NCI-H526 treated with DMSO at 0.1 percent for 48 hours (cell line): ENCODE results near the gene ACOX2.

Experiments used
- DNase-seq: peaks from one replicate; lab custom pipeline; 2025; lab: John Stamatoyannopoulos, UW

The ACOX2 gene

GRCh38 chr3:58536501-58537411 lies at the start of gene ACOX2:
ACOX2 (minus strand) TSS chr3:58537190; CDS start chr3:58535106, 2,084 bp downstream.
- no peak for DNase-seq

- DNase-seq = peak; percentile 6
Observed at GRCh38 chr3:58585994-58586393, 49.0 kb upstream of the ACOX2 start.

- DNase-seq = peak; percentile 12
Observed at GRCh38 chr3:58585005-58585786, 48.2 kb upstream of the ACOX2 start.

DNA sequence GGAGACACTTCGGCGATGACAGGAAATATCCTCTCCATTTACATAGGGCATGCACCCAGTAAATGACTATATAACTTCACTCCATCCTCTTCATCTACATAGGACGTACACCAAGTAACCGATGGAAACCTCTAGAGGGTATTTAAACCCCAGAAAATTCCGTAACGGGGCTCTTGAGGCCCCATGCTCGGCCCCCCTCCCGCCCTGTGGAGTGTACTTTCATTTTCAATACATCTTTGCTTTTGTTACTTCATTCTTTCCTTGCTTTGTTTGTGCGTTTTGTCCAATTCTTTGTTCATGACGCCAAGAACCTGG lies 47.7 kb upstream of the ACOX2 start:
- no peak for DNase-seq

DNA sequence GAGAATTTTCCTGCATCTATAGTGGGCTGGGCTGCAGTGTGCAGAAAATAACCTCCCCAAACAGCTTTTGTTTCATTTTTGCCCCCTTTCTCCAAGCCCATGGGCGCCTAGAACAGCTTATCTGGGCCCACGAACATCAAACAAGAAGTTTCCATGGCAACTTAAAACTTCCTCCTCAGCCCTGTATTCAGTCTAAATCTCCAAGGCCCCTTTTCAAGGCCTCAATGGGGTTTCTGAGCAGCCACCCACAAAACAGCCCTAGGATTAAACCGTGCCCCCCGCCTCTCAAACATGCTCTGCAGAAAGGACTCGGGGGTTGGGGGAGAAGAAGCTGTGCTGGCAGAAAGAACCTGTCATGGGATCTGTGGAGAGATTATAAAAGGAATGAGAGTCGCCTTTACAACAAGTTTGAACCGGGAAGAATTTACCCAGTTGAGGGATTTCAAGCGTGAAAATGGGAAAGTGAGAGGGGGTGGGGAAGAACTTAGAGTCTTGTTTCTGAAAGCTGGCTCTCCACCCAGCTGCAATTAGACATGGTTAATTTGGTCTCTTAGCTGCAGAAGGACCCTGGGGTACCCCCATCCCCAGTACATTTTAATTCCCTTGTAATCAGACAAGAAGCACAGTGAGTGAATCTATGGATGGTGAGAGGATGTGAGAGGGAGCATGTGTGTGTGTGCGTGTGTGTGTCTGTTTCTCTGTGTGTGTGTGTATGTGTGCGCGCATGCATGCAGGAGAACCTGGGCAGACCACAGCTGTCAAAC lies 44.5 kb upstream of the ACOX2 start:
- DNase-seq = no peak

- no peak for DNase-seq
Observed at GRCh38 chr3:58580826-58581327, 43.9 kb upstream of the ACOX2 start.

DNA sequence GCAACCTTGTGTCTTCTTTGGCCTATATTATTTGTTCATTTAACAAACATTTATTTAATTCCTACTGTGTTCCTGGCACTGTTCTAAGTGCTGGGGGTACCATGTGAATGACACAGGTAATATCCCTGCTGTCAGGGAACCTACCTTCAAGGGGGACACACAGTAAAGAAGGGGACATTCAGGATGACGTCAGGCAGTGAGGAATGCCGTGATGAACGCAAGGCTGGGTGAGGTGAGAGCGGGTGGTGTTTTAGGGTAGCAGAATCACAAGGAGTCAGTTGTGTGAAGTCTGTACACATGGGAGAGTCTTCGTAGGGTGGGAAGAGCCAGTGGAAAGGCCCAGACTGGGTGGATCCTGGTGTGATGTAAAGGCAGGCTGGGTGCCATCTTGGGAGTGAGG lies 41.9 kb upstream of the ACOX2 start:
- no peak for DNase-seq

- no peak for DNase-seq
Observed at GRCh38 chr3:58577269-58577821, 40.4 kb upstream of the ACOX2 start, which contains the start of gene FAM107A. FAM107A (minus strand) TSS chr3:58577391; CDS start chr3:58569860, 7,531 bp downstream.

GRCh38 chr3:58576716-58577115 lies 39.7 kb upstream of the ACOX2 start:
- DNase-seq = no peak

DNA sequence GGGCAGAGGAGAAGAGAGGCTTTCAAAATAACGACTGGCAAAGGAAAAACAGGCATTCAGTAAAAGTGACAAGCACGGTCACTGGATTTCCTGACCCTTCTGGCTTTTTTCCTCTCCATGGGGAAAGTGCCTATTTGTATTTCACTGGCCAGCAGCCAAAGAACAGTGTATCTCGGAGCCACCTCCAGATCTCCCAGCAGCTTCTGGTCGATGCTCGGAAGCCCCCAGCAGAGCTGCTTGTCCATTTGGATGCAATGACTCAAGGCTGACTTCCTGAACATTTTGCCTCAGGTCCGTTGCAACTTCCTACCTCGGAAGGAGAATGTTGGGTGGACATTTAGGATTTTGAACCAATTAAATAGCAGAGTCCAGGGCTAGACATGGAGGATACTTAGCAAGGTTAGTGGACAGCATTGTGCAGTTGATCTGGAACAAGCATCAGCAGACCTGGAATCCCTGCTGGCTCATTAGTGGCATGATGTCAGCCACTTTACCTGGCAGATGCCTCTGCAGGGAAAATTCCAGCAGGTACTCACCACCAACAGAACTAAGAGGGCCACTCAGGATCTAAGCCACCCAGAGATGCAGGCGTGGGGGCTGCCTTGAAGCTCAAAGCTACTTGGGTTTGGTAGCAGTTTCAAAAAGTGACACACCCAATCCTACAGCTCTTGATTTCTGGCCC lies 39.1 kb upstream of the ACOX2 start:
- DNase-seq = no peak

DNA sequence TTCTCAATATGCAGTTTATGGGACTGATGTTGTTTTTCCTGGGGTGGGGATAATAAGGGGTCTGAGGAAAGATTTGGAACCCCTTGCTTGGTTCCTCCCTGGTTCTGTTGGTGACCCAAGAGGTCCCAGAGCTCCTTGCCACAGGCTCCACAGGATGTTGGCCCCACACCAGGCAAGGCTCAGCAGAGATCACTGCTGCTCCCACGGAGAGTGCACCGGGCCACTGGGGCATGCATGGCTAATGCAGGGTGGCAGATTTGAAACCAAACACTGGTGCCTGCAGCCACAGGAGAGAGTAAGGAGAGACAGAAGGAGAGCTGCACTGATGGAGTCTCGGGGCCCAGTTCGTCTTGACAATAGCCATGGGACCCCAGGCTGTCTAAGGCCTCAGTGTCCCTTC lies 37.7 kb upstream of the ACOX2 start:
- no peak for DNase-seq

GRCh38 chr3:58574106-58574505 lies 37.1 kb upstream of the ACOX2 start:
- DNase-seq = no peak

GRCh38 chr3:58573640-58574039 lies 36.6 kb upstream of the ACOX2 start:
- DNase-seq = no peak

GRCh38 chr3:58572634-58573230 lies 35.7 kb upstream of the ACOX2 start:
- DNase-seq = no peak

DNA sequence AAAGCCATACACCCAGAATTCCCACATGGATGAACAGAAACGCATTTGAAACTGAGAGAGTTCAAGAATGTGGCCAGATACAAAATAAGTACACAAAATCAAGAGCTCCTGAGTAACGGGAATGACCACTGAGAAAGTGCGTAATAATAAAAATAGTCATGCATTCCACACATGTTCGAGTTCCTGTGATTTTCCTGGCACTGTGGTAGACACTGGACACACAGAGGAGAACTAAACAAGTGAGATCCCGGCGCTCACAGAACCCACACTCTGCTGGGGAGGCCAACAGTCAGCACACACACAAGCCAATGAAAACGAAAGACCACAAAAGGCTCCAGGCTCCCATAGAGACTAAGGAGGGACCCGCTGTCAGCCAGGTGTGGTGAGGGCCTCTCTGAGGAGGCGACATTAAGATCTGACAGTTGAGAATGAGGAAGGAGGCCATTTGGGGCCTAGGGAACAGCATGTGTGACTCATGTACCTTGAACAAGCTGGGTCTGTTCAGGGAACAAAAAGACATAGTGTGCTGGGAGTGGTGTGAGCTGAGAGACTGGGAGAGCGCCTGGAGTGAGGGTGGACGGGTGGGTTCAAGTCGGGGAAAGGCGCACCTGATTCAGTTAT lies 35.1 kb upstream of the ACOX2 start:
- no peak for DNase-seq

- no peak for DNase-seq
Observed at GRCh38 chr3:58570851-58571250, 33.9 kb upstream of the ACOX2 start.

DNA sequence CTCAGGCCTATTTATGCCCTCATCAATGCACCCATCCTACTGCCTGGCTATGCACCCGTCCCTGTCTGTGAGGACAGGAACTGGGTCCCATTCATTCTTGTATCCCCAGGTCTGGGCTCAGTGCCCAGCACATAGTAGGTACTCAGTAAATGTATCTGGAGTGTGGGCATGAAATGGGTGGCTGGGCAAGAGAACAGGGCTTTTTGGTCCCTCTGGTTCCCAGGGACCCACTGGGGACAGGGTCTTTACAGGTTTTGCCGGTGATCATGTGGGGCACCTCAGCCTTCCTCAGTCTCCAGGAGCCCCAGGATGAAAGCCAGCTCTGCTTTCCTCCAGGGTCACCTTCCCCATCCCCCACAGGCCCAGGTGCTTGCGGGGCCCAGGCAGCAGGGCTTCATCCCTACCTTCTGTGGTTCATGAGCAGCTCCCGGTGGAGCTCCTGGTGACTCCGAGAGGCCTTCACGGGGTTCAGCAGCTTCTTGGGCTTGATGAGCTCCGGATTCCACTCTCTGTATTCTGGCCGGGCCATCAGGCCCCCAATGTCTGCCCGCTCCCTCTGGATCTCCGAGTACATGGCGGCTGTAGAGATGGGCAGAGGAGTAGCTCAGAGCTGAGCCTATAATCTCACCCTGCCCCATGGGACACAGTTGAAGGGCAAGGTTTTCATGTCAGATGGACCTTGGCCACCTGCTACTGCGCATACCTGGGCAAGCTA lies 32.5 kb upstream of the ACOX2 start:
- no peak for DNase-seq

DNA sequence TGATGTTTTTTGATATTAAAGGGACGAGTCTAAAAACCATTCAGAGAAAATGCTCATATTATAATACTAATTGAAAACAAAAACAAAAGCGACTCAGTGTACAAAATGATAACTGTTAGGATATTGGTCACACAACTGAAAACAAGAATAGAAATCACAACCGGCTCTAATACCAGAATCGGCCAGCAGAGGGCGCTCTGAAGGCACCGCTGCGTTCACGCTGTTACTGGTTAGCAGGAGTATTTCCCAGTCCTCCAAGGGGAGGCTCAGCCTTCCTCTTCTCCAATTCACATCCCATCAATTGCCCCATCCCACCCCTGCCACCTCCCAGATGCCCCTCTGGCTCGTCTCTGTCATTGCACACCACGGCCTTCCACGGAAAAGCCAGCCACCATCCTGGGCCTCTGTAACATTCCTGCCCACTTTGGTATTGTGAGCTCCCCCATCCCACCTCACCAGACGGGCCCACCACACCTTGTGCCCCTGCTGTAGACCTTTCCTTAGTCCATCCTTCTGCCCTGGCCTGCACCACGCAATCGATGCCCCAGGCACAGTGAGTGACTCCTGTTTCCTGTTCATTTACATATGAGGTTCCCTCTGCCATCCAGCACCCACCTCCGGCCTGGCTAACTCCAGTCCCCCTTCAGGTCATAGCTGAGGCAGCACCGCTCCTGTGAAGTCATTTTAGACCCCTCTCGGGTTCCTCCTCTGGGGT lies 31.7 kb upstream of the ACOX2 start:
- DNase-seq = peak; percentile 1

DNA sequence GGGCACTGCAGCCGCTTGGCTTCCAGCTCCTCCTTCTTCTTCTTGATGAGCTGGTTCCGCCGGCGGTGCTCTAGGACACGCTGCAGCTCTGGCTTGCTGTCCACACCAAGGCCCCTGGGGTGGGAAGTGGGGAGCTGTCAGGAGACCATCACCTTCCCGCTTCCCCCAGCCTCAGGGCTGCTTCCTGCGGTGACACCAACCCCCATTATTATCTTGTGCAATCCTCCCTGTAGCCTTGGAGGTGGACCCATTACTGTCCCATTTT lies 30.2 kb upstream of the ACOX2 start:
- DNase-seq = no peak
